Endothelial cell of umbilical vein (primary cell): ENCODE measurements around the gene SMIM10L2A. TPM values are rescaled to one million over a fixed set of nuclear protein-coding genes. Genes with fewer than 3 reads are reported as not detected.

Experiments
- BruUV-seq: library from RNA; stranded (reverse); fragments of 400-500 nt; replicated peaks from 2 replicates; lab custom pipeline; 2021; lab: Mats Ljungman, UMichigan
- CTCF ChIA-PET: fragments of 300-600, 350-600 bp; sonication (Branson Sonifier 250); formaldehyde crosslinking; loops from one replicate; lab custom pipeline; 2021; ENCODE audit warnings: antibody characterized with exemption, inconsistent platforms; lab: Charles Lee
- POLR2A ChIA-PET: fragments of 300-600, 350-600 bp; sonication (Branson Sonifier 250); formaldehyde crosslinking; loops from one replicate; lab custom pipeline; 2021; ENCODE audit warnings: antibody characterized with exemption, inconsistent platforms; lab: Charles Lee
- DNase-seq: peaks from one replicate; pipeline ENCODE4 v3.0.0-alpha.2; 2011; ENCODE audit warnings: low read depth, low spot score
- FAIRE-seq: peaks from 2 replicates; lab custom pipeline; 2011; peaks lifted over from hg19 to GRCh38; lab: Jason Lieb, UNC
- H2AFZ ChIP-seq: 2 replicates; pipeline ENCODE4 v1.6.0; 2012; ENCODE audit warnings: low read depth, low read length, control low read depth, inconsistent platforms
- H3K27ac ChIP-seq: 2 replicates; pipeline ENCODE4 v1.5.1; 2011; ENCODE audit warnings: low read depth, mild to moderate bottlenecking, control low read depth, low read length, moderate library complexity; ENCODE audit not compliant: insufficient read depth
- H3K27me3 ChIP-seq, 2 experiments: 2 replicates each; pipeline versions ENCODE4 v1.6.0 to v1.6.1; 2011; ENCODE audit warnings: low read length in 2 of 2, mixed read lengths in 1 of 2; ENCODE audit not compliant: control insufficient read depth in 2 of 2, insufficient read depth in 2 of 2
- H3K36me3 ChIP-seq, 2 experiments: 2 replicates in 1 of 2; 3 replicates in 1 of 2; pipeline ENCODE4 v1.5.1; 2011; ENCODE audit warnings: low read length in 2 of 2, mild to moderate bottlenecking in 1 of 2, moderate library complexity in 1 of 2; ENCODE audit not compliant: control insufficient read depth in 2 of 2, insufficient read depth in 2 of 2; ENCODE audit errors: extremely low read depth in 1 of 2
- H3K4me1 ChIP-seq: 3 replicates; pipeline ENCODE4 v1.5.1; 2011; ENCODE audit warnings: mild to moderate bottlenecking, low read length; ENCODE audit not compliant: control insufficient read depth, insufficient read depth; ENCODE audit errors: extremely low read depth
- H3K4me2 ChIP-seq: 2 replicates; pipeline ENCODE4 v1.6.1; 2011; ENCODE audit warnings: low read length, control low read depth, mixed read lengths; ENCODE audit not compliant: insufficient read depth
- H3K4me3 ChIP-seq, 3 experiments: fragments of 200-600 bp in 1 of 3; sonication (generic), shearing (Covaris generic) in 1 of 3; replicated peaks in 1 of 3; 2 replicates each; pipeline ENCODE4 v1.5.1; 2011 to 2016; ENCODE audit warnings: control low read depth in 3 of 3, low read length in 3 of 3, mild to moderate bottlenecking in 2 of 3, inconsistent platforms in 1 of 3, low read depth in 1 of 3, moderate library complexity in 1 of 3; ENCODE audit not compliant: insufficient read depth in 1 of 3
- H3K79me2 ChIP-seq: 2 replicates; pipeline ENCODE4 v1.6.0; 2012; ENCODE audit warnings: low read length, inconsistent platforms; ENCODE audit not compliant: control insufficient read depth, insufficient read depth
- H3K9ac ChIP-seq: replicated peaks from 2 replicates; pipeline ENCODE3; 2011; ENCODE audit warnings: low read length, control low read depth; ENCODE audit not compliant: insufficient read depth; ENCODE audit errors: extremely low read depth
- H3K9me1 ChIP-seq: replicated peaks from 3 replicates; pipeline ENCODE4 v1.6.0; 2011; ENCODE audit warnings: mild to moderate bottlenecking, low read length; ENCODE audit not compliant: control insufficient read depth, insufficient read depth; ENCODE audit errors: extremely low read depth
- H3K9me3 ChIP-seq: replicated peaks from 2 replicates; pipeline ENCODE4 v1.5.1; 2012; ENCODE audit warnings: low read length, inconsistent platforms; ENCODE audit not compliant: control insufficient read depth, insufficient read depth
- H4K20me1 ChIP-seq: replicated peaks from 2 replicates; pipeline ENCODE3; 2011; ENCODE audit warnings: mild to moderate bottlenecking, low read length; ENCODE audit not compliant: control insufficient read depth, insufficient read depth; ENCODE audit errors: extremely low read depth
- EZH2 ChIP-seq: IDR thresholded peaks from 2 replicates; pipeline ENCODE4 v1.6.1; 2012; ENCODE audit warnings: borderline replicate concordance, low read depth, mild to moderate bottlenecking, moderate library complexity, low read length, inconsistent platforms; ENCODE audit not compliant: severe bottlenecking
- FOS ChIP-seq: IDR thresholded peaks from 2 replicates; pipeline ENCODE4 v1.6.1; 2011; ENCODE audit warnings: mild to moderate bottlenecking, low read length, moderate library complexity, borderline replicate concordance; ENCODE audit not compliant: insufficient read depth
- GATA2 ChIP-seq: IDR thresholded peaks from 2 replicates; pipeline ENCODE4 v1.7.0; 2011; ENCODE audit warnings: low read depth, mild to moderate bottlenecking, moderate library complexity, mixed read lengths, low read length; ENCODE audit not compliant: insufficient read length, insufficient read depth
- JUN ChIP-seq: IDR thresholded peaks from 2 replicates; pipeline ENCODE4 v1.6.1; 2011; ENCODE audit warnings: borderline replicate concordance, low read depth; ENCODE audit not compliant: insufficient read length, insufficient read depth
- MYC ChIP-seq: IDR thresholded peaks from one replicate; pipeline ENCODE4 v1.6.1; 2011; ENCODE audit warnings: mild to moderate bottlenecking, low read depth, low read length
- POLR2A ChIP-seq: IDR thresholded peaks from 2 replicates; pipeline ENCODE4 v1.6.1; 2012; ENCODE audit warnings: low read depth, mild to moderate bottlenecking, control low read depth, low read length
- POLR2AphosphoS5 ChIP-seq: IDR thresholded peaks from 2 replicates; pipeline ENCODE4 v1.6.1; 2012; ENCODE audit warnings: low read depth, mild to moderate bottlenecking, control low read depth, low read length, moderate library complexity; ENCODE audit not compliant: insufficient read depth
- dilution Hi-C: fragments of 300-500 bp; cut with MboI; formaldehyde crosslinking; loops from one replicate; pipeline ENCODE4 v1.15.0; 2019; ENCODE audit warnings: low sequenced_read_pairs; ENCODE audit not compliant: extremely low pct_ligation_motif_present
- intact Hi-C: fragments of 100-400 bp; cut with micrococcal nuclease; formaldehyde crosslinking; loops from one replicate; pipeline ENCODE4 v1.10.0; 2022
- polyA plus RNA-seq, 4 experiments: library from polyadenylated mRNA; depleted of rRNA in 3 of 4; stranded (reverse) in 3 of 4; unstranded in 1 of 4; fragments of >200 nt; gene quantifications; 2 replicates each; pipeline versions ENCODE4 v1.2.1 to v1.2.3, GENCODE V29; 2011 to 2012; ENCODE audit warnings: missing spikeins in 1 of 4
- total RNA-seq: library from RNA; stranded (reverse); gene quantifications from 2 replicates; pipeline ENCODE4 v1.2.3, GENCODE V29; 2021
- TF ChIP-seq, protein P1 (sequence below): IDR thresholded peaks from 2 replicates; pipeline ENCODE4 v1.6.1; 2011; ENCODE audit not compliant: insufficient read depth, insufficient read length
- TF ChIP-seq, protein P2 (sequence below), 2 donors: IDR thresholded peaks; 1 replicate in 1 of 2; 2 replicates in 1 of 2; pipeline ENCODE4 v1.5.1; 2011; ENCODE audit warnings: low read length in 2 of 2, mild to moderate bottlenecking in 2 of 2, moderate library complexity in 2 of 2, control low read depth in 1 of 2, inconsistent platforms in 1 of 2, low read depth in 1 of 2; ENCODE audit not compliant: insufficient read depth in 1 of 2; ENCODE audit errors: extremely low read depth in 1 of 2

SMIM10L2A gene
- total and polyA plus RNA-seq, 2 donors (not counting 3 experiments of a cell fraction or from before 2014, with no cell fraction given), result 0.10 to 0.24 TPM

DNA sequence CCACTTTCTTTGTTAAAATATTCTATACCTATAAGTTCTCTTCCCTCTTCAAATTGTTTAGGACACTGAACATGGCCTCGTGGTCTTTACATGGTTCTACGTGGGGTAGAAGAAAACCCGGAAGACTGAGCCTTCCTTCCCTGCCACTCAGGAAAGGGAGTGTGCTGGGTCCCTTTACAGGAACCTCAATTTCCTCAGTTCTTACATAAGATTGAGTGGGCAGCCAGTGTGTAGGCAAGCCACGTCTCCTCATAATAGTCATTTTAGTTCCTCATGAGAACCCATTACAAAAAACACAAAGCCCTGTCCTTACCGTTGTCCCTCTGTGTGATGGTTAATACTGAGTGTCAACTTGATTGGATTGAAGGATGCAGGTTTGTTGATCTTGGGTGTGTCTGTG lies 28.7 kb upstream of the SMIM10L2A start:
- H3K4me2 ChIP-seq, result no peak overlapping the region
- H3K9me3 ChIP-seq, result no peaks in the 10 kb centered on the region
- no peak for DNase-seq
- no peak overlapping the region for H2AFZ ChIP-seq
- no peaks in the 10 kb centered on the region for H3K27me3 ChIP-seq
- no peaks in the 10 kb centered on the region for H3K9me1 ChIP-seq
- ChIA-PET CTCF (no interaction called here), POLR2A (no interaction called here)
- dilution Hi-C loops (no loop called here), intact Hi-C loops (no loop called here)
- no peak overlapping the region for H3K9ac ChIP-seq
- H3K4me3 ChIP-seq, result no peak overlapping the region
- BruUV-seq, result no TSS peak
- no peaks in the 10 kb centered on the region for H3K79me2 ChIP-seq
- no peaks in the 10 kb centered on the region for H3K36me3 ChIP-seq
- TF ChIP-seq MYC, result no peak
- TF ChIP-seq POLR2AphosphoS5, result no peak
- TF ChIP-seq, protein P1, sequence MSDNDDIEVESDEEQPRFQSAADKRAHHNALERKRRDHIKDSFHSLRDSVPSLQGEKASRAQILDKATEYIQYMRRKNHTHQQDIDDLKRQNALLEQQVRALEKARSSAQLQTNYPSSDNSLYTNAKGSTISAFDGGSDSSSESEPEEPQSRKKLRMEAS, result no peak
- TF ChIP-seq GATA2, result no peak
- no peak for TF ChIP-seq JUN
- TF ChIP-seq EZH2, result no peak
- TF ChIP-seq POLR2A, result no peak
- TF ChIP-seq, protein P2, sequence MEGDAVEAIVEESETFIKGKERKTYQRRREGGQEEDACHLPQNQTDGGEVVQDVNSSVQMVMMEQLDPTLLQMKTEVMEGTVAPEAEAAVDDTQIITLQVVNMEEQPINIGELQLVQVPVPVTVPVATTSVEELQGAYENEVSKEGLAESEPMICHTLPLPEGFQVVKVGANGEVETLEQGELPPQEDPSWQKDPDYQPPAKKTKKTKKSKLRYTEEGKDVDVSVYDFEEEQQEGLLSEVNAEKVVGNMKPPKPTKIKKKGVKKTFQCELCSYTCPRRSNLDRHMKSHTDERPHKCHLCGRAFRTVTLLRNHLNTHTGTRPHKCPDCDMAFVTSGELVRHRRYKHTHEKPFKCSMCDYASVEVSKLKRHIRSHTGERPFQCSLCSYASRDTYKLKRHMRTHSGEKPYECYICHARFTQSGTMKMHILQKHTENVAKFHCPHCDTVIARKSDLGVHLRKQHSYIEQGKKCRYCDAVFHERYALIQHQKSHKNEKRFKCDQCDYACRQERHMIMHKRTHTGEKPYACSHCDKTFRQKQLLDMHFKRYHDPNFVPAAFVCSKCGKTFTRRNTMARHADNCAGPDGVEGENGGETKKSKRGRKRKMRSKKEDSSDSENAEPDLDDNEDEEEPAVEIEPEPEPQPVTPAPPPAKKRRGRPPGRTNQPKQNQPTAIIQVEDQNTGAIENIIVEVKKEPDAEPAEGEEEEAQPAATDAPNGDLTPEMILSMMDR (IDR thresholded peaks at IDR 0.05; ENCODE audit: extremely low read depth in 1 of 2, insufficient read depth in 1 of 2, low read depth in 1 of 2, low read length in 2 of 2), result no peak
- no peak for TF ChIP-seq FOS
- no peak overlapping the region for H3K27ac ChIP-seq
- no peaks in the 10 kb centered on the region for H4K20me1 ChIP-seq
- FAIRE-seq, result no peak
- H3K4me1 ChIP-seq, result peaks cover 5% of the 10 kb centered on the region
